Gastroesophageal sphincter (tissue), 4 donors: Measurements from ENCODE around the gene ZNF664. TPM values are rescaled to one million over a fixed set of nuclear protein-coding genes. Genes with fewer than 3 reads are reported as not detected.

Experiments
- ATAC-seq: fragments of 150-250 bp; one replicate; pipeline ENCODE4 v1.9.1; 2016; ENCODE audit warnings: mild to moderate bottlenecking, moderate library complexity
- H3K27ac ChIP-seq, 4 donors: fragments of 200-600 bp; sonication (generic) in 3 of 4; 1 replicate in 3 of 4; 2 replicates in 1 of 4; pipeline ENCODE4 v1.5.1; 2016 to 2019
- H3K27me3 ChIP-seq: fragments of 200-600 bp; sonication (generic); one replicate; pipeline ENCODE4 v1.5.1; 2019
- H3K36me3 ChIP-seq, 2 donors: fragments of 200-600 bp; sonication (generic); one replicate each; pipeline ENCODE4 v1.5.1; 2019; ENCODE audit warnings: control low read depth in 1 of 2
- H3K4me1 ChIP-seq, 3 donors: fragments of 200-600 bp; sonication (generic); 1 replicate in 2 of 3; 2 replicates in 1 of 3; pipeline ENCODE4 v1.5.1; 2016 to 2019; ENCODE audit warnings: control low read depth in 2 of 3
- H3K4me3 ChIP-seq, 2 donors: fragments of 200-600 bp; sonication (generic); one replicate each; pipeline ENCODE4 v1.5.1; 2019; ENCODE audit warnings: mild to moderate bottlenecking in 1 of 2, moderate library complexity in 1 of 2
- H3K9me3 ChIP-seq, 3 donors: fragments of 200-600 bp; sonication (generic); one replicate each; pipeline ENCODE4 v1.5.1; 2017 to 2019; ENCODE audit warnings: control low read depth in 2 of 3
- CTCF ChIP-seq, 4 experiments: fragments of 200-600 bp in 2 of 4; fragments of 450-650 bp in 2 of 4; sonication (generic) in 1 of 4; IDR thresholded peaks; one replicate each; pipeline ENCODE4 v1.5.1; 2017 to 2019; ENCODE audit warnings: antibody characterized with exemption in 4 of 4, mild to moderate bottlenecking in 2 of 4, moderate library complexity in 2 of 4
- EP300 ChIP-seq: sonication (generic); formaldehyde crosslinking; IDR thresholded peaks from one replicate; pipeline ENCODE4 v1.6.1; 2017; ENCODE audit warnings: antibody characterized with exemption, mild to moderate bottlenecking
- POLR2A ChIP-seq, 2 donors: fragments of 450-650 bp; IDR thresholded peaks; one replicate each; pipeline ENCODE4 v1.6.1; 2017; ENCODE audit warnings: antibody characterized with exemption in 2 of 2, mild to moderate bottlenecking in 2 of 2, moderate library complexity in 1 of 2
- POLR2AphosphoS5 ChIP-seq: sonication (generic); formaldehyde crosslinking; IDR thresholded peaks from one replicate; pipeline ENCODE4 v1.6.1; 2017; ENCODE audit warnings: antibody characterized with exemption
- WGBS, 2 donors: methylation state at CpG; one replicate each; pipeline ENCODE4 v1.1.5; 2018; ENCODE audit warnings: low coverage in 1 of 2; 5-methylcytosine and 5-hydroxymethylcytosine counted together
- total RNA-seq, 4 donors: library from RNA; depleted of rRNA; stranded (reverse); fragments of >200 nt; gene quantifications; one replicate each; pipeline ENCODE4 v1.1.0, GENCODE V29; 2016

Gene ZNF664
- total RNA-seq, 4 donors from 2014 or later: 58.7 to 95.5 (median 78.2) TPM

- 46 to 52% methylated on average over 3 of the region's 3 CpGs for WGBS, 2 donors
- ATAC-seq: no peak
- peaks cover 0 to 7% (median 0%) of the 10 kb centered on the region in 3 donors for H3K4me1 ChIP-seq
Observed at GRCh38 chr12:124039276-124039675, 66.3 kb downstream of the ZNF664 start.

GRCh38 chr12:124040291-124040690 is 67.3 kb downstream of the ZNF664 start:
- Histone ChIP-seq H3K27me3 (no peaks in the 10 kb centered on the region), H3K4me1 (peaks cover 0 to 7% (median 0%) of the 10 kb centered on the region in 3 donors), H3K27ac (no peak overlapping the region), H3K4me3 (no peak overlapping the region), H3K36me3 (no peaks in the 10 kb centered on the region), H3K9me3 (no peaks in the 10 kb centered on the region)
- no peak for ATAC-seq
- 66 to 71% methylated on average over 10 of the region's 10 CpGs for WGBS, 2 donors
- no peak for TF ChIP-seq POLR2A (IDR thresholded peaks at IDR 0.05)
- no peak for TF ChIP-seq POLR2AphosphoS5
- no peak for TF ChIP-seq CTCF (IDR thresholded peaks at IDR 0.05)
- TF ChIP-seq EP300: no peak

More at GRCh38 chr12:124039276-124039675, 66.3 kb downstream of the ZNF664 start:
- no peak for TF ChIP-seq POLR2A (IDR thresholded peaks at IDR 0.05)
- no peak for TF ChIP-seq EP300
- no peak for TF ChIP-seq CTCF (IDR thresholded peaks at IDR 0.05)
- no peak for TF ChIP-seq POLR2AphosphoS5
- no peaks in the 10 kb centered on the region for H3K9me3 ChIP-seq
- no peak overlapping the region for H3K4me3 ChIP-seq
- no peaks in the 10 kb centered on the region for H3K27me3 ChIP-seq
- H3K36me3 ChIP-seq: no peaks in the 10 kb centered on the region
- H3K27ac ChIP-seq: no peak overlapping the region

- H3K36me3 ChIP-seq: no peaks in the 10 kb centered on the region
- no peak for ATAC-seq
- WGBS, 2 donors: 75 to 83% methylated on average over 1 to 2 of the region's 2 CpGs
Observed at GRCh38 chr12:124040737-124041136, 67.7 kb downstream of the ZNF664 start.

DNA sequence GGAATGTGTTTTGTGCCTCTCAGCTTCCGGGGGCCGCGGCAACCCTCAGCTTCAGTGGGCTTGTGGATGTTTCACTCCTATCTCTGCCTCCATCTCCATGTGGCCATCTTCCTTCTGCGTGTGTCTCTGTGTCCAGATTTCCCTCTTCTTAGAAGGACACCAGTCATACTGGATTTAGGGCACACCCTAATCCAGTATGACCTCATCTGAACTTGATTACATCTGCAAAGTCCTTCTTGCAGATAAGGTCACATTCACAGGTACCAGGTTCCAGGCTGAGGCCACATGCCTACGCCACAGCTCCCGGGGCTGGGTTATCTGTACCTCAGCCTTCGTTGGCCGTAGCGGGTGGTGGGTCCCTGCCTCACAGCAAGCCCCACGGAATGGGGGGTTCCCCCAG is 68.9 kb downstream of the ZNF664 start:
- TF ChIP-seq POLR2A (IDR thresholded peaks at IDR 0.05): no peak
- Histone ChIP-seq H3K4me1 (peaks cover 0 to 7% (median 0%) of the 10 kb centered on the region in 3 donors), H3K9me3 (peaks cover 0 to 9% (median 0%) of the 10 kb centered on the region in 3 donors), H3K36me3 (no peaks in the 10 kb centered on the region), H3K27ac (no peak overlapping the region), H3K4me3 (no peak overlapping the region), H3K27me3 (no peaks in the 10 kb centered on the region)
- no peak for ATAC-seq
- WGBS, 2 donors: 91 to 94% methylated on average over 5 to 9 of the region's 10 CpGs

More at GRCh38 chr12:124040737-124041136, 67.7 kb downstream of the ZNF664 start:
- peaks cover 0 to 7% (median 0%) of the 10 kb centered on the region in 3 donors for H3K4me1 ChIP-seq
- TF ChIP-seq CTCF (IDR thresholded peaks at IDR 0.05) (no peak), EP300 (no peak), POLR2AphosphoS5 (no peak), POLR2A (IDR thresholded peaks at IDR 0.05) (no peak)
- H3K4me3 ChIP-seq: no peak overlapping the region
- H3K9me3 ChIP-seq: no peaks in the 10 kb centered on the region
- H3K27ac ChIP-seq: no peak overlapping the region
- no peaks in the 10 kb centered on the region for H3K27me3 ChIP-seq

DNA sequence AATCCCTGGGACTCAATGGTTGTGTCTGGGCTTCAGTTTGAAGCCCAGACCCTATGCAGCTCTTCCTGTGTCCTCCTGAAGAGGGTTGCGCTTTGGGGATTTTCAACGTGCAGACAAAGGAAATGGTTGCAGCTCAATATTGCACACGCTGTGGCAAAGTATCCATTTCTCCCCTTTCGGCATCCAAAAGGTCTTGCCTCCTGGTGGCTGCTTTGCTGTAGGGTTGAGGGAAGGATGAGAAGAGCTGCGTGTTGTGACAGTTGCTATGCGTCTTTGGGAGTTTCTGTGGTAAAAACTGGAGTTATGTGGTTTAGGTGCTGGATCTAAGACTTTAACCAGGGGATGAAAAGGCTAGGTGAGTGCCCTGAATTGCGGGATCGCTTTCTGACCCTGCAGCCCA is 71.0 kb downstream of the ZNF664 start:
- TF ChIP-seq EP300: no peak
- no peak for TF ChIP-seq POLR2A (IDR thresholded peaks at IDR 0.05)
- TF ChIP-seq POLR2AphosphoS5: no peak
- TF ChIP-seq CTCF (IDR thresholded peaks at IDR 0.05): no peak
- WGBS, 2 donors: 87 to 100% methylated on average over 1 to 3 of the region's 8 CpGs
- H3K27me3 ChIP-seq: no peaks in the 10 kb centered on the region
- peaks cover 0 to 4% (median 0%) of the 10 kb centered on the region in 3 donors for H3K4me1 ChIP-seq
- H3K27ac ChIP-seq: no peak overlapping the region
- peaks cover 0 to 26% (median 0%) of the 10 kb centered on the region in 3 donors for H3K9me3 ChIP-seq
- ATAC-seq: no peak
- no peaks in the 10 kb centered on the region for H3K36me3 ChIP-seq
- no peak overlapping the region for H3K4me3 ChIP-seq
